ENCODE results near the gene ZNF397.
"Not testable (repeated sequence)": the region's sequence is repeated elsewhere in the genome, so short reads cannot be mapped to it uniquely, and the experiment has no call there.

Gene ZNF397

GRCh38 chr18:35240664-35241447 is at the start of gene ZNF397:
TSS of gene ZNF397 (plus strand) at chr18:35241034. CDS start at chr18:35242471, 1,437 bp downstream.
- DNase-seq = peak; percentile 95

- DNase-seq = no peak
Measured at GRCh38 chr18:35191698-35192025, 49.2 kb upstream of the ZNF397 start.

DNA sequence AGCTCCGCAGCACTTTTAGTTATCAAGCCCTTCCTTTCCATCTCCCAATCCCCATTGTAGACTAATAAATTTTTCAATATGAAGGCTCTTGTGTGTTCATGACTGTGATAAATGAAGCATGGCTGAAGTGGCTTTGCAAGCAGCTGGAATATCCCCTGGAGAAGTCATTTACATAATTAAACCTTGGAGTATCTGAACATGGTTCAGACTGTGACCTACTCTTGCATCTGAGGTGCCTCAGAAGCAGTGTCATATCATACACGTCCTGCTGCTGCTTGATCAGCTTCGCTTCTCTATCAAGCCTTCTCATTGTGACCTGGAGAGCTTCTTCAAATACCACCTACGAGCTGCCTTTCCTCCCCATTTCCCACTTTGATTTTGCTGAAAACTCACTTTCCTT is 48.4 kb upstream of the ZNF397 start:
- DNase-seq = no peak

DNA sequence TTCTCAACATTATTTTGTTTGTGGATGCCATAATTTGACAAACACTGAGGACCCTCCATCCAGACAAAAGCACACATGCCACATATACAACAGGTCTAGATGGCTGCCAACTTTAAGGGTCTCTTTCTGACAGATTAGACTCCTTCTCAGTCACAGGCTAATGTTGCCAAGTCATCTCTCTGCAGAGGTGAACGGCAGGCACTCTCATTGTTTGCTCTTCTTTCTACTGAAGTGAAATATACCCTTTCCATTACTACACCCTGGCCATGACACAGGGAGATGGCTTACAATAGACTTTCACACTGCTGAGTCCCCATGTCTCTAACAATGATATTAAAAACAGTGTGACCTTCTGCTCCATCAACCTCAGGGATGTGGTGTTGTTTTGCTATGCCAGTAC is 47.5 kb upstream of the ZNF397 start:
- DNase-seq = no peak

- DNase-seq = no peak
Measured at GRCh38 chr18:35197296-35197695, 43.5 kb upstream of the ZNF397 start.

DNA sequence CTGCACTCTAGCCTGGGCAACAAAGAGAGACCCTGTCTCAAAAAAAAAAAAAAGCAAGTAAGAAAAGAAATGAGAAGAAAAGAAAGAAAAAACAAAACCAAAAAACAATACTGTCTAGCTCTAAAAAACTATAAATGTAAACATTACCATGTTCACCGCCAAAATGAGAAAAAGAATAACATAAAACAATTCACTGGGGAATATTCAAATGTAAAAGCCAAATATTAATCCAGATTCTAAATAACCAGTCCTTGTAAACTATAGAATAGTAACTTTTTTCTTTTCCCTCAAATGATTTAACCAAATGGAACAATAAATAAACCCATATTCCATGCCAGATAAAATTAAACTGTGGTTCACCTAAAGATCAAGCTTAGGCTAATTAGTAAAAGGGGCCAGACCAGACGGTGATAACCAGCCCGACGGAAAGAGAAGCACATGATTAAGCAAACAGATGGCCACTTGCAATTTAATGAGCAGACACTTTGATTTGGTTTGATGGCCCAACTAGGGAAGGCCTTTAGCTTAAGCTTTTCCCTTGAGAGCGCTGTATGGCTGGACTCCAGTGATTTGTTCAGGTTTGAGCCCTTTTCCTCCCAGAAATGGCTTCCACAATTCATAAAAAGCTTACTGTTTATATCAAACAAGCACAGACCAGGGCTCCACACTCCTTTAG is 39.4 kb upstream of the ZNF397 start:
- DNase-seq = no peak

DNA sequence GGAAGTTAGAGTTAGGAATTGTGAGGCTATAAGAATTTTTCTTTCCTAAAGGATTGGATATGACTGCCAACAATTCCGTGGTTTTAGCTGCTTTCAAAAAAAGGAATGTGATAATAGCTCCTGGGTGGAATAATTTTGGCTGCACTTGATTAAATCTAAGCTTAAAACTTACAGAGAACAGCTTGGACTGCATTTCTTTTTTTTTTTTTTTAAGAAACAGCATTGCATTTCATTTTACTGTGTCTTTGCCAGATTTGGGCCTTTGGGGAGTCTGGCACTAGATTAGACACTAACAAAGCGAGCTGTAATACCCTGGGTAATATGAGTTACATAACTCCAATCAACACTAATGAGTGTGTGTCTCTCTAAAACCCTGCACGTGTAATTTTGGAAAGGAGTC is 37.8 kb upstream of the ZNF397 start:
- no peak for DNase-seq

- DNase-seq = no peak
Measured at GRCh38 chr18:35205199-35205712, 35.6 kb upstream of the ZNF397 start.

GRCh38 chr18:35205746-35206458 is 34.9 kb upstream of the ZNF397 start:
- DNase-seq = not testable (repeated sequence)

DNA sequence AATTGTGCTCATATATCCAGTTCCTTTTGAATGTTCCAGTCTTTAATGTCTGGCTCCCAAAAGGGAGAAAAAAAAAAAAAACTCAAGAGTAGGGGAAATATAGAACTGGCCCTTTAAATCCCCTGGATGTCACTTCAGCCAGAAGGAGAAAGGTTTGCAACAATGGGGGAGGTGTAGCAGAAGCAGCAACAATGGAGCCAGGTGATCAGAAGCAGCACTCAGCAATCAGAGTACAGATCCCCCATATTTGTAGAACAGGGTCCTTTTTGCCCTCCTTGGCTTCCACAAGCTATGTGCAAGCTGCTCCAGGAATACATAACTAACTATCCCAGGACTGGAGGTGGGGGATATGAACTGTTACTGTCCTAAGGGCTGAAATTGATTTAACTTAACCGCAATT is 25.8 kb upstream of the ZNF397 start:
- no peak for DNase-seq

GRCh38 chr18:35216611-35217010 is 24.2 kb upstream of the ZNF397 start:
- not testable (repeated sequence) for DNase-seq

- peak; percentile 2 for DNase-seq
Measured at GRCh38 chr18:35219331-35219730, 21.5 kb upstream of the ZNF397 start.

DNA sequence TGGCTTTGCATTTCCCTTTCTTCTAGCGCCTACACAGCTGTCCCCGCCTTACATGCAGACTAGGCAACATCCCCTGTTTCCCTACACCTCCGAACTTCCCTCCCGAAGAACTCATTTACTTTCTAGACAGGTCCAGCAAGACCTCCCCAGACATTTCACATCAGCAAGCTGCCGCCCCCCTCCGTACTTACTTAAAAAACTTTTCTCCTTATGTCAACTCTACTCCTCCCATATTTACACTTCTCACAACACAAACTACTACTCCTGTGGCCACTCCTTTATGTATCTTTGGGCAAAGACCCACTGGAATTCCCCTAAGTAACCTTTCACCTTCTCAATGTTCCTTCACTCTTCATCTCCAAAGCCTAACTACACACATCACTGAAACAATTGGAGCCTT is 20.4 kb upstream of the ZNF397 start:
- DNase-seq = no peak

DNA sequence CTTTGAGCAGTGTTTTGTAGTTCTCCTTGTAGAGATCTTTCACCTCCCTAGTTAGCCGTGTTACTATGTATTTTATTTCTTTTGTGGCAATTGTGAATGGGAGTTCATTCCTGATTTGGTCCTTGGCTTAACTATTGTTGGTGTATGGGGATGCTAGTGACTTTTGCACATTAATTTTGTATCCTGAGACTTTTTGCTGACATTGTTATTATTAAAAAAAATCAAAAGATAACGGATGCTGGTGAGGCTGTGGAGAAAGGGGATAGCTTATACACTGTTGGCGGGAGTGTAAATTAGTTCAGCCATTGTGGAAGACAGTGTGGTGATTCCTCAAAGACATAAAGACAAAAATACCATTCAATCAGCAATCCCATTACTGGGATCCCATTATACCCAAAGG is 17.0 kb upstream of the ZNF397 start:
- DNase-seq = no peak

DNA sequence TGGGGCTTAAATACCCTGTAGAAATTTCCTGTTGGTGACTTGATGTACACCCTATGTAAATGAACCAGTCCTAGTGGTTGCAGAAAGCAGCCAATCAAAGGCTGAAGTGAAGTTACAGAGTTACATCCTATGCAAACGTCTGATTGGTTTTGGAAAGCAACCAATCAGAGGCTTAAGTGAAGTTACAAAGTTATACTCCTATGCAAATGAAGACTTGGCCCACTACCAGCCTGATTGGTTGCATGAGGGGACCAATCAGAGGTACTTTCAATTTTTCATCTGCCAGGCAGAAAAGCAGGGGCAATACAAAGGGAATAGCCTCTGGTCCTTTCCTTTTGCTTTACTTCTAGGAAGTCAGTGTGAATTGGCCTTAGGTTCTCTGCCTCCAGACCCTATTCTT is 13.6 kb upstream of the ZNF397 start:
- DNase-seq = no peak

GRCh38 chr18:35231052-35231451 is 9.8 kb upstream of the ZNF397 start:
- peak; percentile 57 for DNase-seq

DNA sequence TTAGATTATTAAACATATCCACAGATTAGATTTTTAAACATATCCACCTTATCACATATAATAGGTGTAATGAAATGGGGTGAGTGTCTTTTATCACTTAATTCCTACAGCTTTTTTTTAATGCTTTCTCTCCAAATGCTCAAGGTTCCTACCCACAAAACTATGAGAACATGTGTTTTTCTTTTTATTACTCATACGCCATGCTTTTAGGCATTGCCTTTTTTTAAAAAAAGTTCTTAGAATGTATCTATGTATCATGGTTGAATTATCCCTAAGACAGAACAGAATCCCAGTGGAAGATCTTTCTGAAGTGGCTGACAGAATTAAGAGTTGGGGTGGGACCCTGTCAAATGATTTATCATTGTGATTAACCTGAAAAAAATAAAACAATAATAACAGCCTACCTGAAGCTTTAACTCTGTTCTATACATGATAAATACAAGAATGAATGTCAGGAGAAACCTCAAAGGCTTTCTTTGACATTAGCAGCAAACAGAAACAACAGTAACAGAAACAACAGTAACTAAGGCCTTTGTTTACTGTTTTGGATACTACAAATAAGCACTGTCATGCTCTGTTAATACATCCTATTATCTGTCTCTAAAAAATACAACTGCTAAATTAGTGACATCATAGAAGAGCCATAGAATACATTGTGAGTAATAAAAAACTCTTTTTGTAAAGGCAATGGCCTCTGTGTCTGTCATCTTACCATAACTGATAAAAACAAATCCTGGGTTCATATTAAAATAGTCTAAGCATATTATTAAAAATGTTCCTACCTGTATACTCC is 4.1 kb upstream of the ZNF397 start:
- no peak for DNase-seq

DNA sequence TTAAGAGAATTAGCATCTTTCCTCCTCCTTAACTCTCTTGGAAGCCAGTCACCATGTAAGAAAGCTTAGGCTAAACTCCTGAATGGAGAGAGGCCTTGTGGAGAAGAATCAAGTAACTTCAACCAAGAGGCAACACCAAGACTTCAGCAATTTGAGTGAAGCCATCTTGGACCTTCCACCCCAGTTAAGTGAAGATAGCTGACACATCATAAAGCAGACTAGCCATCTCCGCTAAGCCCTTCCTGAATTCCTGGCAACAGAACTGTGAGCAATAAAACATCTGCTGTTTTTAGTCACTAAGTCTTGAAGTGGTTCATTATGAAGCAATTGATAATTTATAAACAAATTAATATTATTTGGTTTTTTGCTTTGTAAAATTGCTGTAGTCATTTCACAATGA is 1.5 kb upstream of the ZNF397 start:
- no peak for DNase-seq

GRCh38 chr18:35241448-35241804 is 592 bp downstream of the ZNF397 start:
- DNase-seq = no peak

- no peak for DNase-seq
Measured at GRCh38 chr18:35242426-35242825, 1.6 kb downstream of the ZNF397 start.

DNA sequence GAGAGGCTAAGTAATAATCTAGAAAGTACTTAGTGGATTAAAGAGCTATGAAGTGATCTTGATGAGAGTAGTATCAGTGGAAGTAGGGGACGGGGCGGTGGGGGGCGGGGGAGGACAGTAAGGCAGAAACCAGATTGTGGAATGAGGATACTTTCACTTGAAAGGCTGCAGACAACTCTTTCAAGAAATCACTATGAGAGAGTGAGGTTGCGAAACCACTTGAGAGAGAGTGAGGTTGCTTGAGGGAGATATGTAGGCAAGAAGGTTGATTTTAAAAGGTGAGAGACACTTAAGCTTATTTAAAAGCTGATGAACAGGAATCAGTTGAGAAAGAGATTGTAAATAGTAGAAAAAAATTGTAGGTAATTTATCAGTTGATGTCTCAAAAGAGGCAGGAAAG is 3.8 kb downstream of the ZNF397 start:
- no peak for DNase-seq

GRCh38 chr18:35245719-35246317 is 5.0 kb downstream of the ZNF397 start:
- no peak for DNase-seq

DNA sequence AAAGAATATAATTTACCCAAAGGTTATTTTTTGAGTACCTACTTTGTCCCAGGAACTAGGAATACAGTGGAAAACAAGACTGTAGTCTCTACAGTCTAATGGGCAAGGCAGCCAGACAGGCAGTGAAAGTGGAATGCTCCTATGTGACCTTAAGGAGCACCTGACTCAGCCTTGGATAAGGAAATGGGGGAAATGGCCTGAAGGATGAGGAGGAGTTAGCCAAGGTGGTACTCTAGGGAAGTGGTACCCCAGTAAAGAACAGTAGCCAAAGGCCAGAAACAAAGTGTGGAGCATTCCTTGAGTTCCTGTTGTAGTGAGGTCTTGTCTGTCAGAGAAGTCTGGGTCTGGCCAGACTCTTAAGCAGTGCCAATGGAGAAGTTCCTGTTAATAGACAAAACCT is 6.0 kb downstream of the ZNF397 start:
- DNase-seq = peak; percentile 22

All from MV-4-11 (cell line).